MCF 10A (cell line): ENCODE data around the gene TIE1. TPM values are rescaled to one million over a fixed set of nuclear protein-coding genes. Genes with fewer than 3 reads are reported as not detected.

Experiments
- BruUV-seq: library from RNA; stranded (reverse); fragments of 400-500 nt; replicated peaks from 2 replicates; lab custom pipeline; 2021; lab: Mats Ljungman, UMichigan
- CTCF ChIA-PET: fragments of 300-600 bp; sonication (Branson Sonifier 250); formaldehyde crosslinking; extraction: SDS; loops from one replicate; lab custom pipeline; 2021; ENCODE audit warnings: antibody characterized with exemption, inconsistent platforms; lab: Yijun Ruan, JAX
- POLR2A ChIA-PET: fragments of 300-600, 350-650 bp; sonication (Branson Sonifier 250); formaldehyde crosslinking; extraction: SDS; loops from one replicate; lab custom pipeline; 2020; ENCODE audit warnings: antibody characterized with exemption, inconsistent platforms; lab: Yijun Ruan, JAX
- DNase-seq: peaks from one replicate; pipeline ENCODE4 v3.0.0-alpha.2; 2018; ENCODE audit not compliant: unreplicated experiment
- H3K27ac Mint-ChIP-seq: one replicate; pipeline ENCODE4 v1.8.0; 2022; ENCODE audit warnings: mild to moderate bottlenecking, low read depth, mixed read lengths; ENCODE audit not compliant: unreplicated experiment
- H3K27me3 Mint-ChIP-seq: one replicate; pipeline ENCODE4 v1.8.0; 2022; ENCODE audit warnings: mixed read lengths; ENCODE audit not compliant: insufficient read depth, unreplicated experiment
- H3K36me3 Mint-ChIP-seq: one replicate; pipeline ENCODE4 v1.8.0; 2022; ENCODE audit warnings: mild to moderate bottlenecking, moderate library complexity, mixed read lengths; ENCODE audit not compliant: insufficient read depth, unreplicated experiment
- H3K4me1 Mint-ChIP-seq: one replicate; pipeline ENCODE4 v1.8.0; 2022; ENCODE audit warnings: mixed read lengths; ENCODE audit not compliant: insufficient read depth, unreplicated experiment
- H3K4me3 Mint-ChIP-seq: one replicate; pipeline ENCODE4 v1.8.0; 2022; ENCODE audit warnings: mild to moderate bottlenecking, moderate library complexity, mixed read lengths; ENCODE audit not compliant: unreplicated experiment
- H3K9me3 Mint-ChIP-seq: one replicate; pipeline ENCODE4 v1.8.0; 2022; ENCODE audit warnings: mixed read lengths; ENCODE audit not compliant: unreplicated experiment
- CTCF ChIP-seq: fragments of 200-600 bp; IDR thresholded peaks from one replicate; pipeline ENCODE4 v1.8.0; 2022; ENCODE audit warnings: antibody characterized with exemption, mild to moderate bottlenecking; ENCODE audit not compliant: unreplicated experiment
- intact Hi-C: fragments of 100-400 bp; cut with micrococcal nuclease; formaldehyde crosslinking; loops from 2 replicates; pipeline ENCODE4 v1.14.1; 2022
- total RNA-seq: library from RNA; stranded (reverse); gene quantifications from 2 replicates; pipeline ENCODE4 v1.2.3, GENCODE V29; 2022

Gene TIE1
- total RNA-seq, 1 experiment from 2014 or later = not detected

- TF ChIP-seq CTCF = no peak
- no peak overlapping the region for H3K4me3 Mint-ChIP-seq
- no peak for DNase-seq
- no peaks in the 10 kb centered on the region for H3K27me3 Mint-ChIP-seq
- intact Hi-C loops = no loop called here
- peaks cover 11% of the 10 kb centered on the region for H3K4me1 Mint-ChIP-seq
- POLR2A ChIA-PET = no interaction called here
- no peak overlapping the region for H3K27ac Mint-ChIP-seq
- CTCF ChIA-PET = interaction anchor here (0.5 kb wide), 1 partner anchor 56 kb away, joined by 3 read pairs; no protein-coding TSS in a partner anchor
- no peaks in the 10 kb centered on the region for H3K9me3 Mint-ChIP-seq
- BruUV-seq = no TSS peak
- H3K36me3 Mint-ChIP-seq = no peaks in the 10 kb centered on the region
Measured at GRCh38 chr1:43344267-43344850, 43.6 kb downstream of the TIE1 start.

- H3K27me3 Mint-ChIP-seq = no peaks in the 10 kb centered on the region
- no peak for DNase-seq
- CTCF ChIA-PET = interaction anchor here (1.1 kb wide), 1 partner anchor 110 kb away, joined by 3 read pairs; no protein-coding TSS in a partner anchor
- TF ChIP-seq CTCF = no peak
- H3K27ac Mint-ChIP-seq = no peak overlapping the region
- H3K36me3 Mint-ChIP-seq = no peaks in the 10 kb centered on the region
- H3K4me1 Mint-ChIP-seq = peaks cover 18% of the 10 kb centered on the region
- no peak overlapping the region for H3K4me3 Mint-ChIP-seq
- intact Hi-C loops = no loop called here
- BruUV-seq = no TSS peak
- H3K9me3 Mint-ChIP-seq = no peaks in the 10 kb centered on the region
- POLR2A ChIA-PET = no interaction called here
Measured at GRCh38 chr1:43345120-43345519, 44.3 kb downstream of the TIE1 start.

GRCh38 chr1:43346636-43347035 lies 45.9 kb downstream of the TIE1 start:
- ChIA-PET CTCF (interaction anchor here (0.6 kb wide), 1 partner anchor 109 kb away, joined by 3 read pairs; no protein-coding TSS in a partner anchor), POLR2A (no interaction called here)
- Mint-ChIP-seq H3K36me3 (no peaks in the 10 kb centered on the region), H3K27ac (no peak overlapping the region), H3K9me3 (no peaks in the 10 kb centered on the region), H3K4me1 (peaks cover 21% of the 10 kb centered on the region), H3K4me3 (no peak overlapping the region), H3K27me3 (no peaks in the 10 kb centered on the region)
- TF ChIP-seq CTCF = no peak
- intact Hi-C loops = no loop called here
- BruUV-seq = no TSS peak
- no peak for DNase-seq

- DNase-seq = peak; percentile 52
- intact Hi-C loops = no loop called here
- TSS peak; percentile 75 for BruUV-seq
Measured at GRCh38 chr1:43348343-43348808, 47.6 kb downstream of the TIE1 start.

More at GRCh38 chr1:43348343-43348808, 47.6 kb downstream of the TIE1 start:
- peak overlapping the region; percentile 82 for H3K4me3 Mint-ChIP-seq
- no peaks in the 10 kb centered on the region for H3K27me3 Mint-ChIP-seq
- no peaks in the 10 kb centered on the region for H3K9me3 Mint-ChIP-seq
- peaks cover 21% of the 10 kb centered on the region for H3K4me1 Mint-ChIP-seq
- POLR2A ChIA-PET = interaction anchor here (0.6 to 1.8 kb wide), 10 partner anchors 9 to 532 kb away, joined by 3 to 10 read pairs (median 4); partner anchors contain the start of genes C1orf210, CDC20, ELOVL1 and MED8
- H3K27ac Mint-ChIP-seq = peak overlapping the region; percentile 96
- CTCF ChIA-PET = interaction anchor here (0.6 to 1.5 kb wide), 3 partner anchors 67 to 416 kb away, joined by 3 to 4 read pairs (median 3); no protein-coding TSS in a partner anchor
- no peak for TF ChIP-seq CTCF
- H3K36me3 Mint-ChIP-seq = no peaks in the 10 kb centered on the region
